COLO829 (cell line): ENCODE data around the gene WFDC13.
"Not testable (repeated sequence)": the region's sequence is repeated elsewhere in the genome, so short reads cannot be mapped to it uniquely, and the experiment has no call there.

ENCODE experiments used
- DNase-seq: peaks from one replicate; pipeline ENCODE4 v3.0.0; 2012; ENCODE audit warnings: low spot score

WFDC13 gene, protein sequence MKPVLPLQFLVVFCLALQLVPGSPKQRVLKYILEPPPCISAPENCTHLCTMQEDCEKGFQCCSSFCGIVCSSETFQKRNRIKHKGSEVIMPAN

DNA sequence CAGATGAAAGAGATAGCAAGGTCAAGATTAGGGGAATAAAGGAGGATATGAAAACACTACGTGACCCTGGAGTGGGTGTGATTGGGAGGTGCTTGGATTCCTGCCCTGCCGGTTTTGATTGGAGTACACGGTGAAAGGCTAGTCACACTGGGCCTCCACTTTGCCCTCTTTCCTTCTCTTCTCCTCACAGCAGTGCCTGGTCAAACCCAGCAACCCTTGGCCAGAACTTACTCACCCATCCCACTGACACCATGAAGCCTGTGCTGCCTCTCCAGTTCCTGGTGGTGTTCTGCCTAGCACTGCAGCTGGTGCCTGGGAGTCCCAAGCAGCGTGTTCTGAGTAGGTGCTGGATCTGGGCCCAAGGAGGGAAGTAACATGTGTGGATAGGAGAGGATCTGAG lies at the start of gene WFDC13:
Gene WFDC13 (plus strand): TSS at position 166 of the 400 bp plus-strand sequence. CDS start 86 bp downstream, at position 252.
- DNase-seq: no peak

DNA sequence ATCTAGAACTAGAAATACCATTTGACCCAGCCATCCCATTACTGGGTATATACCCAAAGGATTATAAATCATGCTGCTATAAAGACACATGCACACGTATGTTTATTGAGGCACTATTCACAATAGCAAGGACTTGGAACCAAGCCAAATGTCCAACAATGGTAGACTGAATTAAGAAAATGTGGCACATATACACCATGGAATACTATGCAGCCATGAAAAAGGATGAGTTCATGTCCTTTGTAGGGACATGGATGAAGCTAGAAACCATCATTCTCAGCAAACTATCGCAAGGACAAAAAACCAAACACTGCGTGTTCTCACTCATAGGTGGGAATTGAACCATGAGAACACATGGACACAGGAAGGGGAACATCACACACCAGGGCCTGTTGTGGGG lies 44.8 kb upstream of the WFDC13 start:
- DNase-seq: not testable (repeated sequence)

DNA sequence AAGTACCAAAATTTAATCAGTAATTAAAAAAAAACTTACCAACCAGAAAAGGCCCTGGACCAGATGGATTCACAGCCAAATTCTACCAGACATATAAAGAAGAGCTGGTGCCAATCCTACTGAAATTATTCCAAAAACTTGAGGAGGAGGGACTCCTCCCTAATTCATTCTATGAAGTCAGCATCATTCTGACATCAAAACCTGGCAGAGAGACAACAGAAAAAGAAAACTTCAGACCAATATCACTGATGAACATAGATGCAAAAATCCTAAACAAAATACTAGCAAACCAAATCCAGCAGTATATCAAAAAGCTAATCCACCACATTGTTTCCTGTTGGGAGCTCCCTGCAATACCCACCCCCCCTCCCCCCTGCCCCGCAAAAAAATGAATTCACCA lies 31.7 kb upstream of the WFDC13 start, which contains the start of gene WFDC11:
Gene WFDC11 (minus strand): TSS at position 101 of the 400 bp plus-strand sequence. CDS start 19,639 bp downstream, outside the sequence.
- DNase-seq: no peak

DNA sequence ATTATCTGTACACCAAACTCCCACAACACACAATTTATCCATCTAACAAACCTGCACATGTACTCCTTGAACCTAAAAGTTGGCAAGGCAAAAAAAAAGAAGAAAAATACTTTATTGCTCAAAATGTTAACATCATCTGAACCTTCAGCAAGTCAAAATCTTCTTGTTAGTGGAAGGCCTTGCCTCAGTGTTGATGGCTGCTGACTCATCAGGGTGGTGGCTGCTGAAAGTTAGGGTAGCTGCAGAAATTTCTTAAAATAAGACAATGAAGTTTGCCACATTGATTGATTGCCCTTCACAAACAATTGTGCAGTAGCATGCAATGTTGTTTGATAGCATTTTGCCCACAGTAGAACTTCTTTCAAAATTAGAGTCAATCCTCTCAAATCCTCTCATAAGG lies 29.1 kb upstream of the WFDC13 start:
- no peak for DNase-seq

DNA sequence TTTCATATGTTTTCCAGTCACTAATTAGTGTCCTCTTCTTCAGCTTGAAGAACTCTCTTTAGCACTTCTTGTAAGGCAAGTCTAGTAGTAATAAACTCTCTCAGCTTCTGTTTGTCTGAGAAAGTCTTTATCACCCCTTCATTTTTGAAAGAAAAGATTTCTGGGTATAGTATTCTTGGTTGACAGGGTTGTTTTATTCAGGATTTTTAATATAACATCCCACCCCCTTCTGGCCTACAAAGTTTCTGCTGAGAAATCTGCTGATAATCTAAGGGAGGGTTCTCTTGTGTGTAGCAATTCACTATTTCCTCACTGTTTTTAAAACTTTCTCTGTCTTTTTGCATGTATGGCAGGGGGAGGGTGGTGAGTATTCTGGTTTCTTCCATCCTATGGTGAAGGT lies 22.2 kb upstream of the WFDC13 start:
- DNase-seq: no peak

DNA sequence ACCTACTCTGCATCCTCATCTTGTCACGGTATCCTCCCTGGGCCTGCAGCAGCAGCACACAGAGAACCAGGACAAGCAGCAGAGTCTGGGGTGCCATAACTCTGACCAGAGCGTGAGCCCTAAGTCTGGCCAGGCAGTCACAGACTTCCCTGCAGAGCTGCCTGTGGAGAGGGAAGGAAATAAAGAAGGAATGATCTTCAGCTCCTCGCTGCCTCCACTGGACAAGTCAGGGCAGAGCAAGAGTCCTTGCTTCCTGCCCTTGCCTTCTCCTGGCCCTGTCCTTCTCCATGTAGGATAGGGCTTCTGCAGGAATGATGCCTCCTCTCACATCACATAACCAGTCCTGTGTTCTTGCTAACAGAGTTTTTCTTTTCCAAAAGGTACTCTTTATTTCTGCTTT lies 15.9 kb upstream of the WFDC13 start:
- no peak for DNase-seq

DNA sequence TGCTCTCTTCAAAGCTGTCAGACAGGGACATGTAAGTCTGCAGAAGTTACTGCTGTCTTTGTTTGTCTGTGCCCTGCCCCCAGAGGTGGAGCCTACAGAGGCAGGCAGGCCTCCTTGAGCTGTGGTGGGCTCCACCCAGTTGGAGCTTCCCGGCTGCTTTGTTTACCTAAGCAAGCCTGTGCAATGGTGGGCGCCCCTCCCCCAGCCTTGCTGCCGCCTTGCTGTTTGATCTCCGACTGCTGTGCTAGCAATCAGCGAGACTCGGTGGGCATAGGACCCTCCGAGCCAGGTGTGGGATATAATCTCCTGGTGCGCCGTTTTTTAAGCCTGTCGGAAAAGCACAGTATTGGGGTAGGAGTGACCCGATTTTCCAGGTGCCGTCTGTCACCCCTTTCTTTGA lies 8.5 kb upstream of the WFDC13 start:
- DNase-seq: not testable (repeated sequence)

DNA sequence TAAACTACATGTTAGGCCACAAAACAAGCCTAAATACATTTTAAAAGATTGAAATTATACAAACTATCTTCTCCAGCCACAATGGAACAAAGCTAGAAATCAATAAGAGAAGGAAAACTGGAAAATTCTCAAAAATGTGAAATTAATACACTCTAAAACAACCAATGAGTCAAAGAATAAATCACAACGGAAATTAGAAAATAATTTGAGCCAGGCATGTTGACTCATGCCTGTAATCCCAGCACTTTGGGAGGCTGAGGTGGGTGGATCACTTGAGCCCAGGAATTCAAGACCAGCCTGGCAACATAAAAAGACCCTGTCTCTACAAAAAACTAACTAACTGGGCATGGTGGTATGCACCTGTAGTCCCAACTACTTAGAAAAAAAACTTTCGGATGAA lies 6.3 kb upstream of the WFDC13 start:
- DNase-seq: no peak

DNA sequence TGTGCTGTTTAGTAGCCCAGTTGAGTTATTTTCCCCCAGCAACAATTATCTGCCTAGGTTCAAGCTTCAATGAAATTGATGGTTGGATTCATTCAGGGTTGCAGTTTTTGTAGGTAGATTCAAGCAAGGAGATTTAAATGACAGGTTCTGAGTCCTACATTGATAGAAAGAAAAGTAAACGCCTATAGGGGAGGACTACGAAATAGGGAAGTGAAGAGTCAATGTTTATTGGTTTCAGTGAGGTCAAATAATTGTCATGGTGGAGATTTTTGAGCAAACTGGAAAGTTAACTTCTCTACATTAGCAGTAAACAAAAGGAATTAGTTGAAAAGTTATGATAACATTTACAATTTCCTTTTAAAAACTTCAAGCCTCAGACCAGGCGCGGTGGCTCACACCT lies 734 bp upstream of the WFDC13 start:
- no peak for DNase-seq

DNA sequence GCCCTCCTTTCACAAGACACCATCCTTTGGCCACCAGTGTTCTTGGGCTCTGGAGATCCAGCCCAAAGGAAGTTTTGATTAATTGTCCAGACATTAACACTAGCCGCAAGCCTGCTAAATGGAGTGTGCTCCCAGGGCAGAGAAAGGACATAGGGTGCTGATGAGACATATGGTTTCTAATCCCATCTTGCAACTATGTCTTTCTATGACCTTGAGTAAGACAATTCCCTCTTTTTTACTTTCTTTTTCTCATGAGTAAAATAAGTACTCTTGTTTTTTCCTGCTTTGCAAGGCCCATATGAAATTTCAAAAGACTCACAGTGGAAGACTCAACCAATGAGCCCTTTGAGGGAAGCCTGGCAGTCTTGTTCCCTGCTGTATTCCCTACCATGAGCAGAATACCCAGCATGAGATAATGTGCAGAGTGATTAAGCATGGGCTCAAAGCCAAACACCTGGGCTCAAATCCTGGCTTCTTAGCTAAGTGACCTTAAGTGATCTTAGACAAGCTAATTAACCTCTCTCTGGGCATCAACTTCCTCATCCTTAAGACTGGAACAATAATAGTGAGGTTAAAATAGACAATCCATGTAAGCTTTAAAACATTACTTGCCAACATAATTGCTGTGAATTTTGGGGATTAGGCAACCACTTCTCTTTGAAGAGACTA lies 3.3 kb downstream of the WFDC13 start, which contains the start of gene WFDC10B:
Gene WFDC10B (minus strand): TSS at position 51 of the 669 bp plus-strand sequence. CDS start 19,027 bp downstream, outside the sequence.
- DNase-seq: no peak

DNA sequence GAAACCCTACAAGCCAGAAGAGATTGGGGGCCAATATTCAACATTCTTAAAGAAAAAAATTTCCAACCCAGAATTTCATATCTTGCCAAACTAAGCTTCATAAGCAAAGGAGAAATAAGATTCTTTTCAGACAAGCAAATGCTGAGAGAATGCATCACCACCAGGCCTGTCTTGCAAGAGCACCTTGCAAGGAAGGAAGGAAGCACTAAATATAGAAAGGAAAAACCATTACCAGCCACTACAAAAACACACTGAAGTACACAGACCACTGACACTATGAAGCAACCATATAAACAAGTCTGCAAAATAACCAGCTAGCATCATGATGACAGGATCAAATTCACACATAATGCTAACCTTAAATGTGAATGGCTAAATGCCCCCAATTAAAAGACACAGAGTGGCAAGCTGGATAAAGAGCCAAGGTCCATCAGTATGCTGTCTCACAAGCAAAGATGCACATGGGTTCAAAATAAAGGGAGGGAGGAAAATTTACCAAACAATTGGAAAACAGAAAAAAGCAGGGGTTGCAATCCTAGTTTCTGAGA lies 14.4 kb downstream of the WFDC13 start:
- DNase-seq: not testable (repeated sequence)

DNA sequence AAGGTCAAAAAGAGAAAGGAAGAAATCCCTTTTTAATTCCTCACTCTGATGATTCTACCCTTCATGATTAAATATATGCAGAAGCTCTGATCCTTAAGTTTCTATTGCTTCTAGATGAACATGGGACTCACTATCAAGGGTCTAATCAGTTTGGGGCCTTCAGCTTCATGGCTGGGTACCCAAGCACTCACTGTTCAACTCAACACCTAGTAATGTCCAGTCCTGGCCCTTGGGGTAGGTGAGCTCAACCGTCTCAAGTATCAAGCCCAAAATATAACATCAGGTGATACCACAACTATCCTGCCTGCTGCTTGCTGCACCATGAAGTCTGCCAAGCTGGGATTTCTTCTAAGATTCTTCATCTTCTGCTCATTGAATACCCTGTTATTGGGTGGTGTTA lies 20.2 kb downstream of the WFDC13 start, which contains the start of gene SPINT4:
Gene SPINT4 (plus strand): TSS at position 301 of the 400 bp plus-strand sequence. CDS start 21 bp downstream, at position 322.
- no peak for DNase-seq

DNA sequence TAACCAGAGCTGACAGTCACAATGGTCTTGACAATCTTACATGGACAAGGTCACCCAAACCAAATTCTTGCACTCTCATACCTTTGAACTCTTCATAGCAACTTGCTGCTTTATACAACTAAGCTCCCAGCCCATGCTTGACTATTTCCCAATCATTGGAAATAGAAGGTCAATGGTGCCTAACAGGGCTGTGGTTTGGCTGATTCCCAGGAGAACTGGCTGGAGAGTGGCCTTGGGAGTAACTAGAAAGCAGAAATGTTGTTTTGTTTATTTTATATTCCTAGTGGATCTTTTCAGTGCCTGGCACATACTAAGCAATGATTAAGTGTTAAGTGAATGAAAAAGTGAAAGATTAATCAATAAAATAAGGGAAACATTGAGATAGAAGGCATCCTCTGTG lies 23.3 kb downstream of the WFDC13 start:
- no peak for DNase-seq

DNA sequence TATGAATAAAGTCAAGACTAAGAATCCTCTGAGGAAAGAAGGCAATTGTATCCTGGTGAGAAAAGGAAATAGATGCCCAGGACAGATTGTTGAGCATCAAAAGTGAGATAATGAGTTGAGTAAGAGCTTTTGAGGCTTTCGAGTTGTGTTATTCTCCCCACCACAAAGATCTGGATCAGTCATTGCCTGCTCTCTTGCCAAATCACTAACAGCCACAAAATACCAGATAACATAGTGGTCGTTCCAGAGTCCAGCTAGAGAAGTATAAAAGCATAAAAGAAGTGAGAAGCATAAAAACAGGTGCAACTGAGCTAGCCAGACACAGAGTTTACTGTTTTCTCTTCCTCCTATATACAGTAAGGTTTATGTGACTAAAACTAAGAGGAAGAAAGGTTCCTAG lies 25.2 kb downstream of the WFDC13 start:
- no peak for DNase-seq

DNA sequence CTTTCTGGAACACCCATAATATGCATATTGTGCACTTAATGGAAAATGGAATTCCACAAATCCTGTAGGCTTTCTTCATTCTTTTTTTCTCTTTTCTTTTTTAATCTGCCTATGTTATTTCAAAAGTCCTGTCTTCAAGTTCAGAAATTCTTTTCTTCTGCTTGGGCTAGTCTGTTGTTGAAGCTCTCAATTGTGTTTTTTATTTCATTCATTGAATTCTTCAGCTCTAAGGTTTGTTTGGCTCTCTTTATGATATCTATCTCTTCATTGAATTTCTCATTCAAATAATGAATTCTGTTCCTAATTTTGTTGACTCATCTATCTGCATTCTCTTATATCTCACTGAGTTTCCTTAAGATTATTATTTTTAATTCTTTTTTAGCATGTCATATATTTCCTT lies 30.4 kb downstream of the WFDC13 start:
- no peak for DNase-seq

DNA sequence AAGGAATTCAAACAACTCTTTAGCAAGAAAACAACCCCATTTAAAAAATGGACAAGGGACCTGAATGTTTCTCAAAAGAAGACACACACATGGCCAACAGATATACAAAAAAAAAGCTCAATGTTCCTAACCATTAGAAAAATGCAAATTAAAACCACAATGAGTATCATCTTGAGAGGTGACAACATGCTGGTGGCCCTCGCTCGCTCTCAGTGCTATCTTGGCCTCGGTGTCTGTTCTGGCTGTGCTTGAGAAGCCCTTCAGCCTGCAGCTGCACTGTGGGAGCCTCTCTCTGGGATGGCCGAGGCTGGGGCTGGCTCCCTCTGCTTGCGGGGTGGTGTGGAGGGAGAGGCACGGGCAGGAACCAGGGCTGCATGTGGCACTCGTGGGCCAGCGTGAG lies 33.7 kb downstream of the WFDC13 start:
- no peak for DNase-seq

DNA sequence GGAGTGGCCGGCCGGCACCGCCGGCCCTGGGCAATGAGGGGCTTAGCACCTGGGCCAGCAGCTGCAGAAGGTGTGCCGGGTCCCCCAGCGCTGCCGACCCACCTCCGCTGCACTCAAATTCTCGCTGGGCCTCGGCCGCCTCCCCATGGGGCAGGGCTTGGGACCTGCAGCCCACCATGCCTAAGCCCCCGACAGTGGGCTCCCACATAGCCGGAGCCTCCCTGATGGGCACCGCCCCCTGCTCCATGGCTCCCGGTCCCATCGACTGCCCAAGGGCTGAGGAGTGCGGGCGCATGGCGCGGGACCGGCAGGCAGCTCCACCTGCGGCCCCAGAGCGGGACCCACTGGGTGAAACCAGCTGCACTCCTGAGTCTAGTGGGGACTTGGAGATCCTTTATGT lies 34.1 kb downstream of the WFDC13 start:
- no peak for DNase-seq

DNA sequence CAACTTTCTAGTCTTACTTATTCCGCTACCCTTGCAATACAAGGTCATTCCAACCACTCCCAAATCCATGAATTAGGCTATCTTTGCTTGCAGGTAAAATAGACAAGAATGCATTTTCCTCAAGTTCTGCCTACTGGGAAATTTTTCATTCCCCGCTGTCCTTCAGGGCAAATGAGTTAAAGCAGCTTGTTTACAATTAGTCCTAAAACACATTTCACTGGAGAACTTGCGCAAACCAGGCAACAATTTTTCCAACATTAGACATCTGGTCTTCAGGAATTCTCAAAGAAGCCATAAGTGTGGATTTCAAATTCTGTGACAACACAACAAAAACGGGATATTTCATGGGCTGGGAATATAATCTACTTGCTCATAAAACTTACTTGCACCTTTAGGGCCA lies 40.8 kb downstream of the WFDC13 start:
- DNase-seq: no peak

DNA sequence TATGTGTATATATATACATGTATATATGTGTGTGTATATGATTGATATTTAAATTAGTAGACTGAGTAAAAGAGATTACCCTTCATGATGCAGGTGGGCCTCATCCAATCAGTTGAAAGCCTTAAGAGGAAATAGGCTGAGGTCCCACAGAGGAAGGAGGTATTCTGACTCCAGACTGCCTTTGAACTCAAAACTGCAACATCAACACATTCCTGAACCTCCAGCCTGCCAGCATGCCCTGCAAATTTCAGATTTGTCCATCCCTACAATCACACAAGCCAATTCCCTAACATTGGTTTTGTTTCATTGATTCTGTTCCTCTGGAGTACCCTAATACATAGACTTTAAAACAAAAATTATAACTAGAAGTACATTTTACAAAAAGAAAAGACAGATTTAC lies 43.2 kb downstream of the WFDC13 start:
- no peak for DNase-seq

DNA sequence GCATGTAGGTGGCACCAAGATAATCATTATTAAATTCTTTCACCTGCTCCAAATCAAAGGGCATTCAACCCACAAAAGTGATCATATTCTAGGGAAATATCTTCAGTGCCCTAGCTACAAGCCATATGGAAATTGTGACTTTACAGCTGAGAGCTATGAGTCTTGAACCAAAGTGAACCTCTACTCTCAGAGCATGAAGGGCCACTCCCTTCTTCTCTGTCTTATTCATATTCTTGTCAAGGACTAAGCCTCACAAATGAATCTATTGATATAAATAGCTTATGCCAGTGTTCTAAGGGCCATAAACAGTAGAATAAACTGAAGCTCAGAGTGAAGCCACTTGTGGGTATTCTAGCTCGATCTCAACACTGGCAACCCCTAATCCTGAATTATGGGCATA lies 49.9 kb downstream of the WFDC13 start:
- DNase-seq: no peak

DNA sequence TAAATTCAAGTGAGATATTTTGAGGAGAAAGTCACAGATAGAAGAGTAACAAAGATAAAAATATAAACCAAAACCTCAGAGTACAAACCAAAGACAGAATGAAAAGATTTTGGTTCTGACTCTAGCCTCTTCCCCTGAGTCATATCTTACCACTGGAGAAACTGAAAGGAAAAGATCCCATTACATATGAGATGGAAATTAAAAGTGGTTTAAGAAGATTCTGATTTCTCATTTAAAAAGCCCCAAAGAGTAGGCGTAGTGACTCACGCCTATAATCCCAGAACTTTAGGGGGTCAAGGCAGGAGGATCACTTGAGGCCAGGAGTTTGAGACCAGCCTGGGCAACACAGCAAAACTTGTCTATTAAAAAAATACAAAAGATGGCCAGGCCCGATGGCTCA lies 50.9 kb downstream of the WFDC13 start:
- DNase-seq: no peak

DNA sequence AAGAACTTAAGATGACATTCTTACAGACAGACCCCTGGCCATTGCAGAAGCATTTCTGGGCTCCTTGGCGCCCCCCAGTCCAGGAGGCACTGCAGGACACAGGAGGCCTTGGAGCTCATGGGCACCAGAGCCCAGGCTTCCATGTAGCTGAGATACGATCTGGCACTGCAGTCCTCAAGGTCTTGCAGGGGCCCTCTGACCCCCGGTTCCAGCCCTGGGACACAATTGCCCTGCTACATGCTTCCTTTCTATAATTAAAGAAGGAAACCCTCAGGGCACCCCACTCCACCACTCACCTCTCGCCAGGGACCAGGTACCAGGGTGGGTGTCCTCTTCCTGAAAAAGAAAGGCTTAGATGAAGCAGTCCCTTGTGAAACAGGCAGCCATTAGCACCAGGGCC lies 56.3 kb downstream of the WFDC13 start:
- DNase-seq: no peak
